ENCODE results near the gene MARF1.
"Not testable (repeated sequence)": the region's sequence is repeated elsewhere in the genome, so short reads cannot be mapped to it uniquely, and the experiment has no call there.

MARF1 gene

DNA sequence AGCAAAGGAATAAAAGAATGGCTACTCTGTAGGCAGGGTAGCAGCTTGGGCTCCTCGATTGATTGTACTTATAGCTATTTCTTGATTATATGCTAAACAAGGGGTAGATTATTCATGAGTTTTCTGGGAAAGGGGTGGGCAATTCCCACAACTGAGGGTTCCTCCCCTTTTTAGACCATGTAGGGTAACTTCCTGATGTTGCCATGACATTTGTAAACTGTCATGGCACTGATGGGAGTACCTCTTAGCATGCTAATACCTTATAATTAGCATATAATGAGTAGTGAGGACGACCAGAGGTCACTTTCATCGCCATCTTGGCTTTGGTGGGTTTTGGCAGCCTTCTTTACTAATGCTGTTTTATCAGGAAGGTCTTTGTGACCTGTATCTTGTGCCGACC lies 72.3 kb downstream of the MARF1 start:
- not testable (repeated sequence) for DNase-seq

DNA sequence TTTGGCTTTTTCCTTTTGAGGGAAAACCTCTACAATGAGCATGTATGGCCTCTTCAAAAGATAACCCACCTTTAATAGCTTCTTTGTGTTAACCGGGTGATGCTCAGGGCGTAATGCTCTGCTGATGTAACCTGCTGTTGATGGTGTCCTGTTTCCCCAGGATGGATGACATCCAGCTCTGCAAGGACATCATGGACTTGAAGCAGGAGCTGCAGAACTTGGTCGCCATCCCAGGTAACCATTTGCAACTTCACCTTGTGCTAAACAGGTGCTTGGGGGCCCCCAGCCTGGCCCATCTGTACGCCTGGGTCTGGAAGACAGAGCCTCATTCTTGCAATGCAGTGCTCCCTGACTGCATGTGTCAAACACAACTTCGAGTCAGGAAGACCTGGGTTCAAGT lies 75.1 kb downstream of the MARF1 start:
- DNase-seq, result no peak

DNA sequence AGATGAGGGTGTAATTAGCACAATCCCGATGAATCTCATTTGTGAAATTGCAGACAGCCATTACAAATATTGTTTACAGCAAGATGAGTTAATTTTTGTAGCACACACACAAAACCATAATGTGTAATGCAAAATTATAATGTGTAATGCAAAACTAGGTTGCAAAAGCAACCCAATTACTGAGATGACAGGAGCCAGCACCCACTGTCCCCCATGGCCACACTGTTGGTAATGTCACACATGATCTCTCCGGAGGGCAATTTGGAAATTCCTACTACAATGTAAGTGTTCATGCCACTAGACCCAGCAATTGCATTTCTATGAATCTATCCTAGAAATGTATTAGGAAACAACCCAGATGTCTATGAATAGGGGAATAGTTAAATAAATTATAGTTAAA lies 76.9 kb downstream of the MARF1 start:
- DNase-seq, result no peak

DNA sequence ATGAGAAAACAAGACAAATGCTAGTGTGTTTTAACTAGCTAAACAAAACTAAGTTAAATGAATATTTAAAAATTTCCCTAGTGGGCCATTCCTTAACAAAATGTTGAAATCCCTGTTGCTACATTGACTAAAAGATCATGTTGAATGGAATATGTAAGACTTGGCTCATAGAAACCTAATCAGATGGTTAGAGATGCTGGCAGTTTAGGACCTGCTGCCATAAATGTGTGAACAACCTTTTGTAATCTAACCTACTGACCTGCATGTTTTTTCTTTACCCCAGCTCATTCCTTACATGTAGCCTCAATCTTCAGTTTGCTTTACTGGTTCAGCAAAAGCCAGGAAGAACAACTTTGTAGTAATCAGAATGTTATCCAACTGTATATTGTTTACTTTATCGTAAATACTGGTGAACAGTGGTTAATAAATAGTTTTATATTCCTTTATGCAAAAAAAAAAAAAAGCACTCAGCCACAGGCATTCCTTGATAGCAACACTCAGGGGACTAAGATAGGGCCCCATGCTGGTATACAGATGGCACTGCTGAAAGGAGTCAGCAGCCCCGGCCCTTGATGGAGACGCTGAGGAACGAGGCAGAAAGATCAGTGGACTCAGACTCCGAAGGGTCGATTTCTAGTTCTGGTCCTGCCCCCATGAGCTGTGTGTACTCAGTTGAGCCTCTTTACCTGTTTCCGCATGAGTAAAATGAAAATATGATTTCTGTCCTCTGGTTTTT lies 78.2 kb downstream of the MARF1 start:
- DNase-seq, result no peak

DNA sequence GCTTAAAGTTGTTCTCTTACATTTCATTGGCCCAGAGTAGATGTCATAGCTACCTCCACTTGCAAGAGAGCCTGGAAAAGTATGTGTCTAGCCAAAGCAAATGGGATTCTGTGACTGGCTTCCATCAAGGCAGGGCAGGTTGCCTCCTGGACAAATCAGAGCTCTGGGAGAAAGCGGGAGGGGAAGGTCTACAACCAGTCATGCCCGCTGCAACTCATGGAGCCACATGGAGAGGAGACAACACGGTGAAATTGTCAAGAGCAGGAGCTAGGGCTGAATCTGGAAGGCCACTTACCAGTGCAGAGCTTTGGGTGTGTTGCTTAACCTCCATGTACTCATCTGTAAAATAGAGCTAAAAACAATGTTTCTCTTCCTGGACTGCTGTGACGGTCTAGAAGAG lies 83.8 kb downstream of the MARF1 start:
- DNase-seq, result no peak

DNA sequence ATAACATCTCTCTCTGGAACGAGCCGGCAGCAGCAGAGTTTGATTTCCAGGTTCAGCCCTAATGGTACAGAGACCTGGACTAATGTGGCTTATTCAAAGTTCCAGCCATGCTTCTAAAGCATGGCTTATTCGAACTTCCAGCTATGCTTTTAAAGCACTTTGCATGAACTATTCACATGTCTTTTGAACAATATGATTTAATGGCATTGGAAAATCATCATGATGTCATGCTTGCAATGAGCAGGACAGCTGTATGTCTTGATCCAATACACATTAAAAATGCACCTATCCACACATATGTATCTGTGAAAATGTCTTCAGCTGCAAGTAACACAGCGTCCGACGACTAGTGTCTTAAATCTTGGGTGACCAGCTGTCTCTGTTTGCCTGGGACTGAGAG lies 85.7 kb downstream of the MARF1 start:
- no peak for DNase-seq

DNA sequence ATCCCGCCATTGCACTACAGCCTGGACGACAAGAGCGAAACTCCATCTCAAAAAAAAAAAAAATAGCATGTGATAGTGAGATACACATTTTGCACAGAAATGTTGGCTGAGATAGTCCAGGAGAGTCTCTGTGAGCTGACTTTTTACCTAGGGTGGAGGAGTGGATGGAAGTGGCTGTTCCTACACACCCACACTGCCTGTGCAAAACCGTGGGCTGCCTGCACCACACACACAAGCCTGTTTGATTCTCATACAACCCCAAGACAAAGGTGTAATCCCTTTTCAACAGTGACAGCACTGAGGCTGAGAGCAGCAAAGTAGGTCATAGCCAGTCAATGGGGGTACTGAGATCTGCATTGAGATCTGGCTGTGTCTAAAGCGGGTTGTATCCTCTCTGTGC lies 86.8 kb downstream of the MARF1 start:
- DNase-seq, result no peak

DNA sequence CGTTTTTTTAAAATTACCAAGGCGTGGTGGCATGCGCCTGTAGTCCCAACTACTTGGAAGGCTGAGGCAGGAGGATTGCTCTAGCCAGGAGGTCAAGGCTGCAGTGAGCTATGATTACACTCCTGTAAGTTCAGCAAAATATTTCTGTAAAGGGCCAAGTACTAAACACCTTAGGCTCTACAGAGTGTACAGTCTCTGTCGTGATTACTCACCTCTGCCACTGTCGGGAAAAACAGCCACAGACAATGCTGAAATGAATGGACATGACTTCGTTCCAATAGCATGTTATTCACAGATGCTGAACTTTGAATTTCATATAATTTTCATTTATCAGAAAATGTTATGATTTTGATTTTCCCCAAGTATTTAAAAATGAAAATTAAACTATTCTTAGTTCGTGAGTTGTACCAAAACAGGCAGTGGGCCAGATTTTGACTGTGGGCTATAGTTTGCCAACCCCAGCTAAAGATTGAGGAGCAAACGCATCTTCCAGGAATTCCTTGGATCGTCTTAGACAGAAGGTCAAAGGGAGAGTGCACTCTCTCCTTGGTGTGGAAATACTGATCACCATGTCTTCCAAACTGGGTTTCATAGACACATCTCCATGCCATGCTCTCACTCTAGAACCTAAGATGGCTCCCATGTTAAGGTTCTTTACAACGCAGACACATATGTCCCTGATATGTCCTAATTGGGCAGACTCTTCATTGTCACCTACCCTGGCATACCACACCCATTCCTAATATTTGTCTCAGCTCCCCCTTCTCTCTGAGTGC lies 89.5 kb downstream of the MARF1 start:
- DNase-seq, result no peak

DNA sequence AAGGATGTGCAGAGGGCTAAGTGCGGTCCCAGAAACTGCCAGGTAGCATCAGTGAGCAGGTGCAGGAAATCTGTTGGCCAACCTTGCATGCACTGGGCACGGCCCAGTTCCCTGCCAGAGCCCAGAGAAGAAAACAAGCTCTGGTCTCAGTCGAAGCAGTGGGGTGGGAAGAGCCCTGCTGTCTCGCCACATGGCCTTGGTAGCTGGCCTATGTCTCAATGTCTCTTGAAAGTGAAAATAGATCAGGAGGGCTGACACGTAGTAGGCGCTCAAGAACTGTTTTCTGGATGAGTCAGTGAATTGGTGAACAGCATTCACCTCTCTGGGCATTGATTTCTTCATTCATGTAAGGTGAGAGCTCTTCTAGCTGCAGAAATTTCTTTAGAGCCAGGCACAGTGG lies 90.4 kb downstream of the MARF1 start:
- no peak for DNase-seq

DNA sequence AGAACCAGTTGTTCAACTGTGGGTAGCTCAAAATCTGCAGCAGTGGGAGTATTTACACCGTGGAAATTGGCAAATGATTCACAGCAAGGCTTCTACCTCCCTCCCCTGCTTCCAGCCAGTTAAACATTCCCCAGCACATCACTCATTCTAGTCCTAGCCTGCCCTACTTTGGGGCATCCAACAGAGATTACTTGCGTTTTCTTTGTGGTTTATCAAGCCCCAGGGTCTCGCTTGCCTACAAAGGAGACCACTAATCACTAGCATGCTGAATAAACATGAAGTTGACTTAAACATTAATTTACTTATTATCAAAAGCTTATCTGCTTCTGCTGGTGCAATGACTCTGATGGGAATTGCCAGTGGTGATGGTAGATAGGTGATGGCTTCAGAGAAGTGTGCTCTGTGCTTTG lies 94.5 kb downstream of the MARF1 start:
- DNase-seq, result no peak

DNA sequence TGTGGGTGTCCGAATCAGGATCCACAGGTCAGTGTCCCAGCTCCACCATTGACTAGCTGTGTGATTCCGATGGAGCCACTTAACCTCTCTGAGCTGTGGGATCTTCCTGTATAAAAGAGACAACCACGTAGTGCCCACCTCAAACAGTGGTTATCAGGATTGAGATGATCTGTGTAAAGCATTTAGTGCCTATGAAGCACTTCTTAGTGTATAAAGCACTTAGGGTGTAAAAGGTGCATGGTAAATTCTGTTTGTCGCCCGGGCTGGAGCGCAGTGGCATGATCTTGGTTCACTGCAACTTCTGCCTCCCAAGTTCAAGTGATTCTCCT lies 95.2 kb downstream of the MARF1 start:
- no peak for DNase-seq

DNA sequence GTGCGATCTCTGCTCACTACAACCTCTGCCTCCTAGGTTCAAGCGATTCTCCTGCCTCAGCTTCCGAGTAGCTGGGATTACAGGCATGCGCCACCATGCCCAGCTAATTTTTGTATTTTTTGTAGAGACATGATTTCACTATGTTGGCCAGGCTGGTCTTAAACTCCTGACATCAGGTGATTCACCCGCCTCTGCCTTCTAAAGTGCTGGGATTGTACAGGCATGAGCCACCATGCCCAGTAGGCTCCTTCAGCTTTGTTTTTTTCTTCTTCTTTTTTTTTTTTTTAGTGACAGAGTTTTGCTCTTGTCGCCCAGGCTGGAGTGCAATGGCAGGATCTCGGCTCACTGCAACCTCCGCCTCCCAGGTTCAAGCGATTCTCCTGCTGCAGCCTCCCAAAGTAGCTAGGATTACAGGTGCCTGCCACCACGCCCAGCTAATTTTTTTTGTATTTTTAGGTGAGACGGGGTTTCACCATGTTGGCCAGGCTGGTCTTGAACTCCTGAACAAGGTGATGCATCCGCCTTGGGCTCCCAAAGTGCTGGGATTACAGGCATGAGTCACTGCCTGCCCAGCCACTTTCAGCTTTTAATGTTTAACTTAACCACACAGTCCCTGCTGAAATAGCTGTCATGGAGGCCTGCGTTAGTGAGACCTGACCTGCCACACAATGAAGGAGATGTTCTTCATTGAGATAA lies 95.7 kb downstream of the MARF1 start:
- DNase-seq, result not testable (repeated sequence)

DNA sequence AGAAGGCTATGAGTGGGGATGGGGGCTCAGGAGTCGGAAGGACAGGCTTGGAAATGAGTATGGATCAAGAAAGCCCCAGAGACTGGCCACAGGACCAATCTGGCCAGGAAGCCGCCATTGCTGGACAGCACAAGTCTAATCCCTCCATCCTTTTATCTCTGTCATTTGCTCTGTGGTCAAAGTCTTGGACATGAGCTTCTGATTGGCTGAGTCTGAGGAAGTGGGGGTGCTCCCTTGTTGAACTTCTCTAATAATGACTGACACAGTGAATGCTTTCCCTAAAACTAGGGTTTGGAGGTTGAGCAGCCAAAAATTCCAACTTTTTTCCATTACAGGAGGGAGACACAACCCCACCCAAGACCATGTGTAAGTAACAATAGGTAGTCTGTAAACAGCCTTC lies 97.4 kb downstream of the MARF1 start:
- DNase-seq, result no peak

DNA sequence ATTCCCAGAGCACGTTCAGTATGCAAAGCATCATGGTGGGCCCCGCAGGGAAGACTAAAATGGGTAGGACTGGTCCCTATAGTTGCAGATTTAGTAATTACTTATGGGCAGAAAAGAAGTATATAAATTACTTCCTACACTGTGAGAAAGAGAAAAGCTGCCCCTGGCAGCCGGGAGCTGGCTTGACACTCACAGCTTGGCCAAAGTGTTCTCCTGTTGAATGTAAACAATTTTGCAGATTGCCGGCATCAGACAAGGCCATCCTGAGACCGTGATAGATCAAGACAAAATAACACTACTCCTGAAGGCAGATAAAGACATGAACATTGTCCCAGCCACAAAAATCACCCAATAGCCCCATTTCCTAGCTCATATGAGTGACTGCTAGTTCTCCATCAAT lies 98.5 kb downstream of the MARF1 start:
- no peak for DNase-seq

Measured in activated CD8-positive, alpha-beta memory T cell treated with anti-CD3 and anti-CD28 coated beads for 24 hours (primary cell).